Mesendoderm (in vitro differentiated cells): ENCODE results near the gene RTL9. TPM values are rescaled to one million over a fixed set of nuclear protein-coding genes. Genes with fewer than 3 reads are reported as not detected.

ENCODE experiments used
- DNase-seq: peaks from one replicate; pipeline ENCODE4 v3.0.0; 2013
- H2AK5ac ChIP-seq: 2 replicates; pipeline ENCODE4 v1.6.1; 2013; ENCODE audit warnings: low read length, inconsistent platforms
- H2BK120ac ChIP-seq: 2 replicates; pipeline ENCODE4 v1.6.1; 2013; ENCODE audit warnings: low read depth, mild to moderate bottlenecking, low read length, moderate library complexity, mixed read lengths
- H2BK15ac ChIP-seq: replicated peaks from 2 replicates; pipeline ENCODE4 v1.6.1; 2013; ENCODE audit warnings: low read depth, mild to moderate bottlenecking, moderate library complexity
- H2BK5ac ChIP-seq: 2 replicates; pipeline ENCODE4 v1.6.1; 2013; ENCODE audit warnings: low read length, inconsistent platforms
- H3K18ac ChIP-seq: 2 replicates; pipeline ENCODE4 v1.6.1; 2013; ENCODE audit warnings: mild to moderate bottlenecking, low read length, mixed read lengths
- H3K23ac ChIP-seq: one replicate; pipeline ENCODE4 v1.6.1; 2013; ENCODE audit warnings: low read length
- H3K27ac ChIP-seq: 2 replicates; pipeline ENCODE4 v1.5.1; 2013; ENCODE audit warnings: low read depth, mild to moderate bottlenecking, inconsistent platforms, low read length, moderate library complexity
- H3K27me3 ChIP-seq: 2 replicates; pipeline ENCODE4 v1.6.1; 2013; ENCODE audit warnings: low read length, control low read depth, mild to moderate bottlenecking, inconsistent platforms; ENCODE audit not compliant: insufficient read depth, poor library complexity
- H3K36me3 ChIP-seq: 2 replicates; pipeline ENCODE4 v1.6.1; 2013; ENCODE audit warnings: low read length, inconsistent platforms; ENCODE audit not compliant: control insufficient read depth, insufficient read depth
- H3K4ac ChIP-seq: one replicate; pipeline ENCODE4 v1.6.1; 2013; ENCODE audit warnings: low read depth, mild to moderate bottlenecking, low read length, moderate library complexity
- H3K4me1 ChIP-seq: 2 replicates; pipeline ENCODE4 v1.6.1; 2013; ENCODE audit warnings: low read depth, low read length, inconsistent platforms; ENCODE audit not compliant: control insufficient read depth
- H3K4me2 ChIP-seq: 2 replicates; pipeline ENCODE4 v1.6.1; 2013; ENCODE audit warnings: low read length
- H3K4me3 ChIP-seq: 2 replicates; pipeline ENCODE4 v1.5.1; 2013; ENCODE audit warnings: mild to moderate bottlenecking, low read length
- H3K56ac ChIP-seq: one replicate; pipeline ENCODE4 v1.6.1; 2013; ENCODE audit warnings: low read length
- H3K79me1 ChIP-seq: 2 replicates; pipeline ENCODE4 v1.6.1; 2013; ENCODE audit warnings: low read length, inconsistent platforms
- H3K79me2 ChIP-seq: 2 replicates; pipeline ENCODE4 v1.6.1; 2013; ENCODE audit warnings: mild to moderate bottlenecking, low read length; ENCODE audit not compliant: control insufficient read depth, insufficient read depth
- H3K9ac ChIP-seq: 2 replicates; pipeline ENCODE4 v1.6.1; 2013; ENCODE audit warnings: low read length, inconsistent platforms
- H4K5ac ChIP-seq: one replicate; pipeline ENCODE4 v1.6.1; 2013; ENCODE audit warnings: low read length
- H4K8ac ChIP-seq: one replicate; pipeline ENCODE4 v1.6.1; 2013; ENCODE audit warnings: low read depth, mild to moderate bottlenecking, control low read depth, low read length, moderate library complexity
- WGBS: extraction: QIAGEN DNeasy Blood & Tissue Kit; methylation state at CpG from one replicate; pipeline ENCODE4 v1.1.7; 2013; ENCODE audit warnings: low lambda C conversion rate, missing lambda C conversion rate; ENCODE audit not compliant: insufficient coverage; ENCODE audit errors: extremely low coverage; 5-methylcytosine and 5-hydroxymethylcytosine counted together
- polyA plus RNA-seq, 2 experiments: library from polyadenylated mRNA; stranded (reverse); fragments of 200-250 nt; gene quantifications; one replicate each; pipeline ENCODE4 v1.2.3, GENCODE V29; 2013

Gene RTL9
- 0.04 TPM for polyA plus RNA-seq (2013, experiment 1 of 2)
- polyA plus RNA-seq (2013, experiment 2 of 2) = 0.04 TPM

- Histone ChIP-seq H2BK15ac (no peak within 1 kb of the TSS), H3K4me1 (no peaks in the 10 kb centered on the region), H3K9ac (no peak within 1 kb of the TSS), H3K18ac (no peak within 1 kb of the TSS), H2BK5ac (no peak within 1 kb of the TSS), H3K23ac (no peak within 1 kb of the TSS), H3K79me1 (no peaks in the 10 kb centered on the region), H3K27ac (no peak within 1 kb of the TSS), H3K4ac (no peak within 1 kb of the TSS), H2BK120ac (no peak within 1 kb of the TSS), H4K5ac (no peak within 1 kb of the TSS), H3K4me2 (no peak within 1 kb of the TSS), H3K56ac (no peak within 1 kb of the TSS), H4K8ac (no peak within 1 kb of the TSS), H2AK5ac (no peak within 1 kb of the TSS), H3K36me3 (no peaks in the 10 kb centered on the region), H3K4me3 (no peak within 1 kb of the TSS), H3K27me3 (no peaks in the 10 kb centered on the region), H3K79me2 (no peaks in the 10 kb centered on the region)
- no peak for DNase-seq
- no CpG with 5 or more reads among the region's 2 CpGs for WGBS
Observed at GRCh38 chrX:110358548-110358947, at the start of gene RTL9. Gene RTL9 (plus strand): TSS chrX:110358848. CDS start chrX:110450618, 91,770 bp downstream.

GRCh38 chrX:110310000-110310790 lies 48.5 kb upstream of the RTL9 start:
- no peak overlapping the region for H4K8ac ChIP-seq
- no CpG with 5 or more reads among the region's 1 CpG for WGBS

GRCh38 chrX:110310896-110311295 lies 47.8 kb upstream of the RTL9 start:
- no peak overlapping the region for H2BK5ac ChIP-seq
- no peak overlapping the region for H4K8ac ChIP-seq
- H3K79me2 ChIP-seq = peaks cover 4% of the 10 kb centered on the region
- no CpG with 5 or more reads among the region's 1 CpG for WGBS
- H3K9ac ChIP-seq = no peak overlapping the region
- H3K27me3 ChIP-seq = no peaks in the 10 kb centered on the region
- no peaks in the 10 kb centered on the region for H3K36me3 ChIP-seq
- H3K23ac ChIP-seq = no peak overlapping the region
- no peak overlapping the region for H2BK15ac ChIP-seq
- no peak overlapping the region for H2AK5ac ChIP-seq
- no peak overlapping the region for H3K27ac ChIP-seq
- H2BK120ac ChIP-seq = no peak overlapping the region
- no peaks in the 10 kb centered on the region for H3K79me1 ChIP-seq
- DNase-seq = no peak
- H3K4me2 ChIP-seq = no peak overlapping the region
- H3K56ac ChIP-seq = no peak overlapping the region
- no peak overlapping the region for H3K4me3 ChIP-seq
- no peak overlapping the region for H3K18ac ChIP-seq
- no peak overlapping the region for H4K5ac ChIP-seq
- H3K4ac ChIP-seq = no peak overlapping the region
- H3K4me1 ChIP-seq = no peaks in the 10 kb centered on the region

More at GRCh38 chrX:110310000-110310790, 48.5 kb upstream of the RTL9 start:
- H2BK120ac ChIP-seq = no peak overlapping the region
- no peak overlapping the region for H2AK5ac ChIP-seq
- no peak overlapping the region for H3K56ac ChIP-seq
- no peak overlapping the region for H3K4me3 ChIP-seq
- no peak overlapping the region for H2BK5ac ChIP-seq
- H3K27me3 ChIP-seq = no peaks in the 10 kb centered on the region
- H3K9ac ChIP-seq = no peak overlapping the region
- peaks cover 4% of the 10 kb centered on the region for H3K79me2 ChIP-seq
- no peak overlapping the region for H4K5ac ChIP-seq
- H3K18ac ChIP-seq = no peak overlapping the region
- no peak overlapping the region for H3K23ac ChIP-seq
- DNase-seq = no peak
- no peaks in the 10 kb centered on the region for H3K4me1 ChIP-seq
- H3K79me1 ChIP-seq = no peaks in the 10 kb centered on the region
- H3K27ac ChIP-seq = no peak overlapping the region
- no peak overlapping the region for H2BK15ac ChIP-seq
- H3K36me3 ChIP-seq = no peaks in the 10 kb centered on the region
- H3K4me2 ChIP-seq = no peak overlapping the region
- no peak overlapping the region for H3K4ac ChIP-seq

- Histone ChIP-seq H3K4me2 (no peak overlapping the region), H3K4me3 (no peak overlapping the region), H2AK5ac (no peak overlapping the region), H2BK15ac (no peak overlapping the region), H3K56ac (no peak overlapping the region), H3K18ac (no peak overlapping the region), H3K36me3 (no peaks in the 10 kb centered on the region), H2BK120ac (no peak overlapping the region), H3K79me2 (peaks cover 4% of the 10 kb centered on the region), H4K8ac (no peak overlapping the region), H2BK5ac (no peak overlapping the region), H4K5ac (no peak overlapping the region), H3K4ac (no peak overlapping the region), H3K27ac (no peak overlapping the region), H3K23ac (no peak overlapping the region), H3K79me1 (no peaks in the 10 kb centered on the region), H3K27me3 (no peaks in the 10 kb centered on the region), H3K4me1 (no peaks in the 10 kb centered on the region), H3K9ac (no peak overlapping the region)
- no CpG with 5 or more reads among the region's 1 CpG for WGBS
- no peak for DNase-seq
Observed at GRCh38 chrX:110311437-110312230, 47.0 kb upstream of the RTL9 start.

GRCh38 chrX:110315551-110315950 lies 43.1 kb upstream of the RTL9 start:
- no peak for DNase-seq
- H3K4ac ChIP-seq = no peak overlapping the region
- H4K5ac ChIP-seq = no peak overlapping the region
- H3K79me1 ChIP-seq = no peaks in the 10 kb centered on the region
- no peaks in the 10 kb centered on the region for H3K27me3 ChIP-seq
- no peaks in the 10 kb centered on the region for H3K36me3 ChIP-seq
- no peak overlapping the region for H3K9ac ChIP-seq
- no peak overlapping the region for H3K4me2 ChIP-seq
- H2BK5ac ChIP-seq = no peak overlapping the region
- WGBS = no CpG with 5 or more reads among the region's 1 CpG
- no peak overlapping the region for H3K18ac ChIP-seq
- H3K27ac ChIP-seq = no peak overlapping the region
- no peak overlapping the region for H3K4me3 ChIP-seq
- H3K56ac ChIP-seq = no peak overlapping the region
- no peaks in the 10 kb centered on the region for H3K4me1 ChIP-seq
- H2BK120ac ChIP-seq = no peak overlapping the region
- no peak overlapping the region for H2BK15ac ChIP-seq
- peaks cover 3% of the 10 kb centered on the region for H3K79me2 ChIP-seq
- H2AK5ac ChIP-seq = no peak overlapping the region
- no peak overlapping the region for H3K23ac ChIP-seq
- H4K8ac ChIP-seq = no peak overlapping the region
